Measurements from ENCODE around the gene CCDC141.

The CCDC141 gene

DNA sequence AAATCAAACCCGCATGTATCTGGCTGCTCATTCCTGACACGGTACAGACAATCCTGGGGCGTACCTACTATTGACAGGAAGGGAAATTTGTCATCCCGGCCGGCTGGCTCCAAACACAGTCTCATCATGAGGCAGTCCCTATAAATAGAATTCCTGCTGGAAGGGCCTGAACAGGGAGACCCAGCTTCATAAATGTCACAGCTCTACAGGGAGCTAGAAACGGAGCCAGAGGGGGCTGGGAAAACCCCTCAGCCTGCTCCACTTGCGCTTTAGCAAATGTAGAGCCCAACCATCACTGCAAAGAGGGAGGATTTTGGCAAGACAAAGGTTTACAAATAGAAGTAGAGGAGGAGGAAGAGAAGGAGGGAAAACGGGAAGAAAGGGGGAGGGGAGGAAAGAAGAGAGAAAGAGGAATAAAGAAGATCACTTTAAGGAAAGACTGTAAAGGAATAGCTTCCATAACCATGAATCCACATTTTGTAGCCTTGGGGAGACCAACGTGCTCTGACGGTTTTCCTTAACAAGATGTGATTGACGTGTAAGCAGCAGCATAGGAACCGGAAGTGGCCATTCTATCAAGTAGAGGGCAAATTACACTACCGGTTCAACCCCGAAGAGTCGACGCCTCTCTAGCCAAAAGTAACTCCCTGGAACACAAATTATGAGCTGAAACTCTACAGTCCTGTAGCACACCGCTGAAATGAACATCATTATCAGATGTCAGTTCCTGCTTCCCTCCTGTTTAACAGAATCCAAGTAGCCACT, 185.9 kb downstream of the CCDC141 start:
- DNase-seq = no peak

DNA sequence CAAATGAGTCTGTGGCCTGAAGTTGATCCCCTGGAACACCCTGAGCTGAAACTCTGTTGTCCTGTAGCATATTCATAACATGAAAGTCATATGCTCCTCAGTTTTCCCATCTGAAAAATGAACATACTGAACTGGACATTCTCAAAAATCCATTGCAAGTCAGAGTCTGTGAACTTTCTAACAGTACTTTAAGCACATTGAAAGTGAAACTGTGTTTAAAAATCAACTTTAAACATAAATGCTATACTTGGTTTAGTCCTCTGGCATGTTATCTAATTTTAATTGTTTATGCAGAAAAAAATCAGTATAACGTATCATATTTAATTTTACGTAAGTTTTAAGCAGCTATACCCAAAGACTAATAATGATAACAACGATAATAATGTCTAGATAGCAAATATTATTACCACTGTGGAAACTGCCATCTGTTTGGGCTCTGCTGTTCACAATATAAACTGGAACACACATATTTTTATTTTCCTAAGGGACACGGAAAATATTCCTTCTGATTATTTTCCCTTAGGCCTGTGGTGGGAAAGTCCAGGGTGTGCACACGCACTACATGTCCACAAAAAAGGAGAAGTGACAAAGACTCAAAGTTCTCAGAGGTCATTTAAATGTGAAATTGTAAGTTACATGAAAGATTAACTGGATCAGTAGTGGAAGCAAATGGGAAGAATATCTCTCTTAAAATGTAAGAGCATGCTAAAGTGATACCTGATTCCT, 186.6 kb downstream of the CCDC141 start:
- no peak for DNase-seq

DNA sequence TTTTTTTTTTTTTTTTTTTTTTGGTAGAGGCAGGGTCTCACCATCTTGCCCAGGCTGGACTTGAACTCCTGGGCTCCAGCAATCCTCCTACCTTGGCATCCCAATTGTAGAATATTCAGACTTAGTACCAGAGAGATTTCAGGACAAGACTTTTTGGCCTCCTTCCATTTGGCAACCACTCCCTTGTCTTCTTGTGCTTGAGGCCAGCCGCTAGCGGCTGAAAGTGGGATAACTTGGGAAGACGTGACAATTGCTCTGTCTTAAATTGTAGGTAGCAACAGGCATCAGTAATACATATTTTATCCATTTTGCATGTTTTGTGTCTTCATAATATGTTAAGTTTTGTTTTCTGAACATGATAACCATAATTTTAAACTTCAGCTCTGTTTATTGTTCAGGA, 189.4 kb downstream of the CCDC141 start:
- no peak for DNase-seq

DNA sequence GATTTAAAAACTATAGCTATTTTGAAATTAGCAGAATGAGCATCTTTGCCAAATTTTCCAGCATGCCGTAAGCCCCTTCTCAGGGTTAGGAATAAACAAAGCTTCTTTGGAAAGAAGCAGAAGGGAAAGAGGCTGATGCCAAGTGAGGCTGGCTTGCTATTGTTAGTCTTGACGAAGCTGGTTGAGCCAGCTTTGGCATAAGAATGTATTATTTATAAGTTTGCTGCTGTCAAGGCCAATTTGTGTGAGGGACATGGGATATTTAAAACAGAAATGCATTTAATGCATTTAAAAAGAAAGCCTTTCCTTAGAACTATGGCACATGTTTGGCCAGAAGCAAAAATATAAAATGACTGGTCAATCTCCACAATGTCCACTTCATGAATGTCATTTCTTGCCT, 190.2 kb downstream of the CCDC141 start:
- DNase-seq = no peak

DNA sequence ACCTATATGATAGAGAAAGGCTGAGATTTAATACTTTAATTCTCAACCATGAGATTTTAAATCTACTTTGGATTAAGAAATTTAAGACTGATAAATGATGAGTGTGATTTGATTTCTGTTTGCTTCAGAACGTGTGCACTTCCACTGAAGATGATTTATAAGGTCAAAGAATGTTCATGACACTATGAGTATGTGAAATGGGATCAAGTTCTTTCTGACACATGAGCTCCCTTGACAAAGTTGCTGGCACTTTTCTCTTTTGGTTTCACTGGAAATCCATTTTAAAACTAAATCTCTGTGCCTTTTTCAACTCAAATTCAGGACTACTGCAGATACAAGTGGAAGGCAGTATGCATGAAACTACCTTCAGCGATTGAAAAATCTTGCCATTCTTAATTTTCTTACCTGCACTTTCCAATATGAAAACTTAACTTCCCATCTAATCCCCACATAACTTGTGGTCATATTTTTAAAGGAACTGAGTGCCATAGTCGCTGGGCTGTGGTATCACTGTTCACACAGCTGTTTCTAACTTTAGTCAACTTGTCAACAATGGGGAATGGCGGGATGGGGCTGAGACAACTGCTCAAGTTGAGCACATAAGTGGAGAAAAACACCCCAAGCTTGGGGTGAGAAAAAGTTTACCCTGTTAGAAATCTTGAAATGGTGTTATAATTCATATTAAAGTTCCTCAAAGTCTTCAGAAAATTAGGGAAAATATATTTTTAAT, 190.9 kb downstream of the CCDC141 start:
- no peak for DNase-seq

DNA sequence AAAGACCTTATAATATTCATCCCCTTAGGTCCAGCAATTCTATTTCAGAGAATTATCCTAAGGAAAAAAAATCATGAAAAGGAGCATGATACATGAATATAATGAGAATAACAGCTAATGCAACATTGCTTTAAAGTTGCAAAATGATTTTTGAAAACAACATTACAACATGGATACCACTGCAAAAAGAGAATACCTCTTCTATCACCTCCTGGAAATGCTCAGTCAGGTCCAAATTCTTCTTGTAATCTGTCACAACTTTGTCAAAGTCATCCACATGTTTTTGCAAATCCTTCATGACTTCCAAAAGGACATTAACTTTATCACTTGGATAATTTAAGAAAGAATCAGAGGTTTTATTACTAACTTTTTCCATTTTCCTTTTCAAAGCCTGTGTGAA, 194.8 kb downstream of the CCDC141 start:
- DNase-seq = no peak

DNA sequence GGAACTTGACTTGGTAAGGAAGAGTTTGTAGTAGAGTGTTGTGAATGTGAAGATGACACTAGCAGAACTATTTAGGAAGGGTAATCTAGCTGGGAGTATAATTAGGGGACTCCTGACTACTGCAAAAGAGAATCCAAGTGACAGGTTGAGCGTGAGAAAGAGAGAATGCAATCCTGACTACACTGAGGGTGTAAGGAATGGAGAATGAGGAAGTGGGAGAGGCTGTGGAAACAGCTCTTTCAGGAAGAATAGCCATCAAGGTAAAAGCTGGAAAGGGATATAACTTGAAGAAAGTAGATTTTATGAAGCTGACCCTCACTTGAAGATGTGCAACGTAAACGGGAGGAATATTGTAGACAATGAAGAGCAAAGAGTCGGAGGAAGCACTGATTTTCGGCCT, 201.6 kb downstream of the CCDC141 start:
- DNase-seq = no peak

DNA sequence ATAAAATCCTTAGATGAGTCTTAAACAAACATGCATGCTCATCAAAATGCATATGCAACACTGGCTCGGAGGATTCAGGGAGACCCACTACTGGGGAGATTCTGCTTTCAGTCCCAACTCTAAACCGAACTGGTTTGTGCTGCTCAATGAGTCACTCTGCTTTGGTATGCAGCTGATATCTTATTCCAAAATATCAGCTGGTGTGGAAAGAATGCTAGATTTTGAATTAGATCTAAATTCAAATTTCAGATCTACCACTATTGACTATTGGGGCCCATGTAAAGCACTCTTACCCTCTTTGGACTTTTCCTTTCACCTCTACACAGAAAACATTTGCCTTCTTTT, 203.5 kb downstream of the CCDC141 start:
- no peak for DNase-seq

DNA sequence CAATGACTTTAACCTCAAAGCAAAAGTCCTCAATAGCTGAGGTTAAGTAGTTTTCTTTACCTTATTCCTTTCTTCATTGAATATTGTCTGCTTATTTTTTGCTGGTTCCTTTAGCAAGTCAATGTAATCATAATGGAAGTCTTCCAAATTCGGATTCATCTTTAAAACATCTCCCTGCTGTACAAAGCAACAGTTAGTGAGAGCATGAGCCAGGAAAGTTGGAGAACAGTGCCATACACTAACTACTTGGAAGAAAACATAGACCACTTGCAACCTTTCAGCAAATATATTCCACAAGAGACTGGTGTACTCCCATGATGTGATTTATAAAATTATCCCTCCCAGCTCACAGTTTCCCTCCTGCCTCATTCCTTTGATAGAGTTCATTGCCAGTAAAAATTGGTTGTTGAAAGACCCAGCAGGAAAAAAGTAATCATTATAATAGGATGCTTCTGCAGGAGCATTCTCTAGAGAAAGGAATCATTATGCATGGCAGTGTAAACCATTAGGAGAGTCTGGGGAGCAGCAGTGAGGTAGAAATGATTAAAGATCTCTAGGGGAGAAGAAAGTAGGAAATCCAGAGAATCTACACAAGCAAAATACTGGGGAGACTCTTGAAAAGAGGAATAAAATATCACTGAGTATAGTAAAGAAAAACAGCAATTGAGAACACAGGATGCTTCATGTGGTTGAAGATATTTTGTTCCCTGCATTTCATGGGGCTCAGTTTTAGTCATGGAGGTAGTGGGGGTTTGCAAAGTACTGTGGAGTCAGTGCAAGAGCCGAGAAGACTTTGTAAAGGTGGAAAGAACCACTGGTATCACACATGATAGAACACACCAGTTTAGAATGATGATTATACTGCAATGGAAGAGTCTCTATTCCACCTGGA, 204.1 kb downstream of the CCDC141 start:
- no peak for DNase-seq

DNA sequence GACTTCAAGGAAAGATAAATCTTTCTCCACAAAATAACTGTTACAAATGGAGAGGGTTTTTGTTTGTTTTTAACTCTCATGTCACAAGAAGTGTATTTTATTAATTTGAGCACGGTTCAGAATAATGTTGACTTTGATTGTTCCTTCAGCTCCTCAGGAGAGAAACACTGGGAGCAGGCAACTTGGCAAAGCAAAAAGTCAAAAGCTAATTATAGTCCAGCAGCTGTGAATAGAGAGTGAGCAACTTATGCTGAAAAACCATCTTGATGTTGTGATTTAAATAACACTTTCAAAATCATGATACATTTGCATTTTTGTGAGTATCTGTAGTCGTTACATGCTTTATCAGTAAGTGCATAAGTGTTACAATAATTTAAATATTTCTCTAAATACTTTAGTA, 205.2 kb downstream of the CCDC141 start:
- no peak for DNase-seq

DNA sequence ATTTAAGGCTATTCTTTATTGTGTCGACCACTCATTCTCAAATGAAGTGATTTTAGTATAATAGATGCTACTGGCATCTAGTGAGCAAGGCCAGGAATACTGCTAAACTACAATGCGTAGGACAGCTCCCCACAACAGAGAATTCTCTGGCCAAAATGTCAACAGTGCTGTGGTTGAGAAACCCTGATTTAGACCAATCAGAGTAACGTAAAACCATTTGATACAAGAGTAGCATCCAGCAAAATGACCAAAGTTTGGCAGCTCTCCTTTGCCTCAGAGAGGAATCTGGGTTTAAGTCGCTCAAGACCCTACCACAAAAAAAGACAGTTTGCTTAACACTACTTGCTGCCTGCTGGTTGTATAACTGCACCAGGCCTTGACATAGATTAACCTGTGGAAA, 205.7 kb downstream of the CCDC141 start:
- DNase-seq = no peak

DNA sequence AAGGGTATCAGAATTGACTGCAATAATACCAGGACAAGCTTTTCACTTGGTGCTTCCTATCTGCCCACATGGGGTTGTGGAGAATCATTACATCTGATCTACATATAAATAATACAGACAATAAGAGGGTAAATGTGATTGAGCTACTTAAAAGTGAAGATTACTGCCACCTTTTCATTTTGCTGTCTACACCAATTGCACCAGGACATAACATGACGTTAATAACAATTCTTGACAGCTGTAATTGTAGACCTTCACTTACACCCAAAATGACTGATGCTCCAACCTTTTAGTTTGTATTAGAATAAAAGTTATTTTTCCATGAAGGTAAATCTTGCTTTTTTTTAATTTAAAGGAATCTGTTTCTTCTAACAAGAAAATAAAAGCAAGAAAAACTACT, 206.2 kb downstream of the CCDC141 start:
- DNase-seq = no peak

DNA sequence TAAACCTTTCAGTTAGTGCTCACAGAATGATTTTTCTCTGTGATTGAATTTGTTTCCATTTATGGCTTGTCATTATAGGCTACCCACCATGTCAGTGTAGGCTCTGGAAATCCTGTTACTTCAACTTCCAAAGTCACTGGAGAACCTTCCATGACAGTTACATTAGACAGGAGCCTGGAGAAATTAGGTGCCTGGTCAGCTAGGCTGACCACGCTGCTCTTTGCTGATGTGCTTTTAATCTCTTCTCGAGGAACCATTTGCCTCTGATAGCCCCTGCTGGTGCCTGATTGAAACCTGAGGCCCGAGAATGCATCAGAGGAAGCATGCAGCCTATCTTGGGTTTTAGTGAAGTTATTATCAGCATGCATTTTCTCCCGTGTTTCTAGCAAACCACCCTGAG, 213.1 kb downstream of the CCDC141 start:
- DNase-seq = no peak

DNA sequence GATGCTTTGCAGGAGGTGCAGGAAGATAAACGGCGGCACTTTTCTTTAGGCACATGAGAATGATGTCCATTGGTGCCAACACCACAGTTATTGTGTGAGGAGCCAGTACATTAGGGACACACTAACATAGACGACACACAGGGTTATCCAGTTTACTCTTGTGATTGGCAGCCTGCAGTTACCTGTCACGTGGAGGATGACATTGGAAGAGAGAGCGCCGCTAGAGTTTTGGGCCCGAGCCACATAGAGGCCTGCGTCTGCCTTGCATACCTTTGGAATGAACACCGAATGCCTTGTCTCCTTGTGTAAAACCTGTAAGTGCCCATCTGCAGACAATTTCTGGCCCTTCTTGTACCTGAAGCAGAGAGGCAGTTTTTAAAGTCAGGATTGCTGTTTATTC, 215.9 kb downstream of the CCDC141 start:
- DNase-seq = no peak

DNA sequence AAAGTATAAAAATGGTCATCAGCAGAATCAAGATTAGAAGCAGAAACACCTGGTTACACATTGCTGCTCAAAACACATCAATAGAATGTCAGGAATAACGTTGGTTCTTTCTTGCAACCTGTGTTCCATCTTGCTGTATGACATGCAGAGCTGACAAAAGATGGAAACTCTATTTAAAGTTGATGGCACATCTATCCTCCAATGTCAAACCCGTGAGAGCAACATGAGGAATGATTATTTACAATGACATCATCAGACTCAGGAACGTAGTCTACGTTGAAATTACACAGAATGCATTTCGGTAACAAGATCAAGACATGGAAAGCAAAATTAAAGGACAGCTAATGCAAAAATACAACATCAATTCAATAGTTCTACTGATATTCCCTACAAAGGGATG, 216.6 kb downstream of the CCDC141 start:
- DNase-seq = no peak

DNA sequence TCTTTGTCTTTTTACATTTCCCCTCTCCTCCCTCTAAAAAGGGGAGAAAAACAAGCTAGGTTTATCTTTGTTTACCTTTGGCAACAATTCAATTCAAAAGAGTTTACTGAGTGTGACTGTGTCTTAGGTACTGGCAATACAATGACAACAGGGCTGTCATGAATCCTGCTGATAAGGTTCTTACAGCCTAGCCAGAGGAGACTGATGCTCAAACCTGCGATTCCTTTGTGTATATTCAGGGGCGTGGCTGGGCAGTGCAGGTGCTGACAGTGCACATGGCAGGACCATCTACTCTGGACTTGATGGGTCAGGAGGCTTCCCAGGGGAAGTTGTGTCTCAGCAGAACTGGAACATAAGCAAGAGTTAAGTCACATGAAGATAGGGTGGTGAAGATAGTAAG, 219.5 kb downstream of the CCDC141 start:
- DNase-seq = no peak

DNA sequence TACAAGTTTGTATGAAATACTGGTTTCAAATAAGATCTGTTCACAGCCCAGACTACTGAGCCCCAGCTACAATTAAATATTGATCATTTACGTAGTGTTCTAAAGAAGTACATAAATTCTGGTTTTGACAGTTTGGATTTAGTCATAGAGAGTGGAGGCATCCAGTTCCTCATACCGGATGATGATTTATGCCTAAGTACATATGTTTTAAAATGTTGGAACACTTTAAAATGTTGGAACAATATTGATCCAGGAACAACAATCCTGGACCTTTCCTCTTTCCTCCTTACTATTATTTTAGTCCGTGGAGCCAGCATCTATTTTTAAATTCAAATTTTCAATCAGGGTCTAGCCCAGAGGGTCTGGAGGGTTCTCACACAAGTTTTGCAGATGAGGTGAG, 220.0 kb downstream of the CCDC141 start:
- DNase-seq = no peak

DNA sequence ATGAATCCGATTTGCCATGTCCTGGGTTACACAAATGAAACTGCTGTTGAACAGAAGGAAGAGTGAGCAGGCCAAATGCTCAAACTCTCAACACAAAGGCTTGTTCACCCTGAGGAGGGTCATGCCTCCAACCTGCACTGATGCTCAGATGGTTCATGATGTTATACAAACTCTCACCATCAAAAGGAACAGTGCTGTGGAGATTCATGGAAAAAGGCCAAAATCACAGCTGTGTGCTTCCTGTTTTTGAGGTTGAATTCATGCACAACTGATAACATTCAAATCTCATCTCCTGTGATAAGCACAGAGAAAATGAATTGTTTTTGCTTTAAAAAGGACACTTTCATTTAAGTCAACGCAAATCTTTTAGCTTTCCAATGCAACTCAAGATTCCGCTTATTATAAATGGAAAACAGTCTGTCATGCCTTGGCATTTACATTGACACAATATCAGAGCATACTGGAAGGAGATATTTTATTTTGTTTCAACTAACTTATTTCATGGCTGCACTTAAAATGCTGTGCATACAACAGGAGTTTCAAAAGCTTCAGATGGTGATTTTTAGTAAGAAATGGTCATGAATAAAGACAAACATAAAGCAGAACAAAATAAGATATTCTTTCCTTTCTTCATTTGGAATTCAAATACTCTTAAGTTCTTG, 220.5 kb downstream of the CCDC141 start:
- no peak for DNase-seq

DNA sequence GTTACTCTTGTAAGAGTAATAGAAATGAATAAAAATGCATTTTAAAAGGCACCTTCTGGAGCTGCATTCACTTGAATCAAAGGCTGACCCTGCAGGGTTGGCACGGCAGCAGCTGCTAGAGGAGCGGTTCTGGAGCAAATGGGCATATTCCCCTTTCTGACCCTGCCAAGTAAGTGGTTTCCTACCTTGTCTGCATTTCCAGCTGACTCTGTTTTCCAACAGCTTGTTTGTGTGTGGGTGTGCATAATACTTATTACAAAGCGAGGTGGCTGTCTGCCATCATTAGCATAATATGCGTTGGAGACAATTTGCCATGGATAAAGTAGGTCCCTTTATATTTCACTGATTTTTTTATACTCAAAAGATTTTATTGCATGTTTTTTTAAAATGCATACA, 221.5 kb downstream of the CCDC141 start:
- no peak for DNase-seq

DNA sequence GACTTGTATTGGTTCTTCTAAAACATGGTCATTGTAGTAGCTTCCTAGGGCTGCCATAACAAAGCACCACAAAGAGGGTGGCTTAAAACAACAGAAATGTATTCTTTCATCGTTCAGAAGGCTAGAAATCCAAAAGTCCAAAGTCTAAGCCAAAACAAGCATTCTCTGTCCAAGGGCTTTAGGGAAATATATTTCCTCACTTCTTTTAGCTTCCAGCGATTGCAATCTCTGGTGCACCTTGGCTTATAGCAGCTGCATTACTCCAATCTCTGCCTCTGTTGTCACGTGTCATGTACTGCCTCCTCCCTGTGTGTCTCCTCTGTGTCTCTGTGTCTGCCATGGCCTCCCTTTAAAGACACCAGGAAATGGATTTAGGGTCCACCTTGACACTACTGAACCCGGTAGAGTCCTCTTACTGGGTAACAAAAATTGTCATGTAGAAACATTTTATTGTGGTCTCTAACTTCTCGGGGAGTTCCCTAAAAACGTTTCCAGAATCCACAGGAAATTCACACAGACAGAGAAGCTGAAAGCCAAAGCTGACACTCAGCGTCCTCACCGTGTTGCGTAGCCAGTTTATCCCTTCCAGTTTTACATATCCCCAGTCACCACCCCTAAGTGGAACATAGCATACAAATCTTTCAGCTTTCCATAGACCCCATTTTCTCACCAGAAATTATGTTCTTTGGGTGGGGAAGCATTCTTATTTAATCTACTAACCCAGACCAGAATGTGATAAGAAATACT, 222.0 kb downstream of the CCDC141 start:
- DNase-seq = no peak

DNA sequence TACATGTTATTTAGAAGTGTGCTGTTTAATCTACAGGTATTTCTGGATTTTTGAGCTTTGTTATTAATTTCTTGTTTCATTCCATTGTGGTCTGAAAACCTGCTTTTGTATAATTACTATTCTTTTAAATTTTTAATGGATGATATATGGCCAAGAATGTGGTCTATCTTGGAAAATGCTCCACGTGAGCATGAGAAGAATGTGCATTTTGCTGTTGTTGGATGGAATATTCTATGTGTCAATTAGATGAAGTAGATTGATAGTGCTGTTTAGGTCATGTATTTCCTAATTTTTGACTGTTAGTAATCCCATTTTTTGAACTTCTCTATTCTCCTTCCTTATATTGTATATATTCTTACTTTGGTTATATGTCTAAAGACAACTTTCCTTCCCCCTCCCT, 222.8 kb downstream of the CCDC141 start:
- no peak for DNase-seq

DNA sequence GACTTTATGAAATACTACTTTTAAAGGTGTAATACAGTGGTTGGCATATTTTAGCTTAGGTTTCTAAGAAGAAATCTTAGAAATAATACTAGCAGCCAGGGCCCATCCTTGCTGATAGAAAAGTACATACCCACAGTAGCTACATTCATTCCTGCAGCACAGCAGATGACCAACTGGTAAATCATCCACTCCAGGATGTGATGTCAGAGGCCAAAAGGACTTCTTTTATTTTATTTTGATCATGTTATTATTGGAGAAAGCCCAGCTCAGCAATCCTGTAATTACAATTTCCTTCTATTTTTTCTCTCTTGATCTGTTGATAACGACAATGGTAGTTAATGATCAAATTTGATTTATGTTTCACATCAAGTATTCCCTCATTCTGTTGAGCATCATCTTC, 224.8 kb downstream of the CCDC141 start:
- no peak for DNase-seq

All from GDM1 (cell line).